ENCODE measurements around the gene NPHP4.

Gene NPHP4

GRCh38 chr1:6009120-6010040 lies 17.2 kb upstream of the NPHP4 start:
- no peak overlapping the region for H3K4me3 ChIP-seq (ENCODE audit: low read depth, low read length)
- no peak for DNase-seq (ENCODE audit: low read depth)
- TF ChIP-seq, protein P1, sequence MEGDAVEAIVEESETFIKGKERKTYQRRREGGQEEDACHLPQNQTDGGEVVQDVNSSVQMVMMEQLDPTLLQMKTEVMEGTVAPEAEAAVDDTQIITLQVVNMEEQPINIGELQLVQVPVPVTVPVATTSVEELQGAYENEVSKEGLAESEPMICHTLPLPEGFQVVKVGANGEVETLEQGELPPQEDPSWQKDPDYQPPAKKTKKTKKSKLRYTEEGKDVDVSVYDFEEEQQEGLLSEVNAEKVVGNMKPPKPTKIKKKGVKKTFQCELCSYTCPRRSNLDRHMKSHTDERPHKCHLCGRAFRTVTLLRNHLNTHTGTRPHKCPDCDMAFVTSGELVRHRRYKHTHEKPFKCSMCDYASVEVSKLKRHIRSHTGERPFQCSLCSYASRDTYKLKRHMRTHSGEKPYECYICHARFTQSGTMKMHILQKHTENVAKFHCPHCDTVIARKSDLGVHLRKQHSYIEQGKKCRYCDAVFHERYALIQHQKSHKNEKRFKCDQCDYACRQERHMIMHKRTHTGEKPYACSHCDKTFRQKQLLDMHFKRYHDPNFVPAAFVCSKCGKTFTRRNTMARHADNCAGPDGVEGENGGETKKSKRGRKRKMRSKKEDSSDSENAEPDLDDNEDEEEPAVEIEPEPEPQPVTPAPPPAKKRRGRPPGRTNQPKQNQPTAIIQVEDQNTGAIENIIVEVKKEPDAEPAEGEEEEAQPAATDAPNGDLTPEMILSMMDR (conservative IDR thresholded peaks at IDR 0.05; ENCODE audit: low read depth, low read length): no peak

GRCh38 chr1:6008696-6009095 lies 16.5 kb upstream of the NPHP4 start:
- TF ChIP-seq, protein P1 (conservative IDR thresholded peaks at IDR 0.05; ENCODE audit: low read depth, low read length): no peak
- DNase-seq (ENCODE audit: low read depth): no peak
- H3K4me3 ChIP-seq (ENCODE audit: low read depth, low read length): no peak overlapping the region

GRCh38 chr1:6008084-6008415 lies 15.8 kb upstream of the NPHP4 start:
- H3K4me3 ChIP-seq (ENCODE audit: low read depth, low read length): no peak overlapping the region
- TF ChIP-seq, protein P1 (conservative IDR thresholded peaks at IDR 0.05; ENCODE audit: low read depth, low read length): no peak
- no peak for DNase-seq (ENCODE audit: low read depth)

- TF ChIP-seq, protein P1 (conservative IDR thresholded peaks at IDR 0.05; ENCODE audit: low read depth, low read length): no peak
- peak overlapping the region; percentile 8 for H3K4me3 ChIP-seq (ENCODE audit: low read depth, low read length)
- peak; percentile 42 for DNase-seq (ENCODE audit: low read depth)
Observed at GRCh38 chr1:6007318-6008083, 15.3 kb upstream of the NPHP4 start.

DNA sequence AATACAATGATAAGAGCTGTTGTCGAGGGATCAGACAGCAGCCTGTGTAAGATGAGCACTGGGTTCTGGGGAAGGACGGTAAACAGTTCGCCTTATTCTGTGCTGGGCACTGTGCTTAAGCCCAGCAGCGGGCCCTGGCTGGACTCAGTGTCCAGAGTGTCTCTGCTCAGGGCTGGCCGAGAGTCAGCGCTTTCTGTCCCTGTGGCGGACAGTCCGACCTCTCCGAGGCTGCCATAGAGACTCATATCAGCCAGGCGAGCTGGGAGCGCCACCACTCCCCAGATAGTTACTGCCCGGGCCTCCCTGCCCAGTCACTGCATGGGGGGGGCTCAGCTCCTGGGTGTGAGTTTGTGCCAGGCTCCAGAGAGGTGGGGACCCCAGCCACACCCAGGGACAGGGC lies 14.7 kb upstream of the NPHP4 start:
- H3K4me3 ChIP-seq (ENCODE audit: low read depth, low read length): no peak overlapping the region
- TF ChIP-seq, protein P1 (conservative IDR thresholded peaks at IDR 0.05; ENCODE audit: low read depth, low read length): no peak
- no peak for DNase-seq (ENCODE audit: low read depth)

DNA sequence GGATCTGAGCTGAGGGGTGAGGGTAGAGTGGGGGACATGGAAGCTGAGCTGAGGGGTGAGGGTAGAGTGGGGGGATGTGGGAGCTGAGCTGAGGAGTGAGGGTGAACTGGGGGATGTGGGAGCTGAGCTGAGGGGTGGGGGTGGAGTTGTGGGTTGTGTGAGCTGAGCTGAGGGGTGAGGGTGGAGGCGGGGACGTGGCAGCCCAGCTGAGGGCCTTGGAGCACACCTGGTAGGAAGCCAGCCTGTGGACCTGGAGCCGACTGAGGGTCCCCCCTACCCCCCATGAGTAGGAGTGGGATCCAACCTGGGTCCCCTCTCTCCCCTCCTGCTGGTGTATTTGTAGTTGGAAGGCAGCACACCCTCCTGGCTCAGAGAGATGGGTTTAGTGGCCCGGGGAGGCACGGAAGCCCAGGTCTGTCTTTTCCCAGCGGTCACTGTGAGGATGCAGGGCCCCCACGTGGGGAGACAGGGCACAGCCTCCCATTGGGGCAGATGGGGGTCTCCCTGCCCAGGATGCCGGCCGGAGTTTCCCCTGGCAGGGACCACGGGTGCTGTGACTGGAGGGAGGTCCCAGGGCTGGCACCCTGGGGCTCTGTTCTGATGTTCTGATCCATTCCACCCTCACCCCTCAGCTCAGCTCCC lies 13.2 kb upstream of the NPHP4 start:
- no peak for DNase-seq (ENCODE audit: low read depth)
- TF ChIP-seq, protein P1 (conservative IDR thresholded peaks at IDR 0.05; ENCODE audit: low read depth, low read length): no peak
- no peak overlapping the region for H3K4me3 ChIP-seq (ENCODE audit: low read depth, low read length)
